Brain microvascular endothelial cell (primary cell): ENCODE results near the gene ZNF507.

Source experiments
- DNase-seq: peaks from one replicate; pipeline ENCODE4 v3.0.0-alpha.2; 2020
- H3K27ac ChIP-seq: fragments of 250-450 bp; sonication (Bioruptor Pico); 2 replicates; pipeline ENCODE4 v1.5.1; 2020; ENCODE audit warnings: mild to moderate bottlenecking, moderate library complexity
- H3K27me3 ChIP-seq: fragments of 250-450 bp; sonication (Bioruptor Pico); replicated peaks from 2 replicates; pipeline ENCODE4 v1.5.1; 2020; ENCODE audit warnings: mild to moderate bottlenecking
- H3K36me3 ChIP-seq: fragments of 250-450 bp; sonication (Bioruptor Pico); replicated peaks from 2 replicates; pipeline ENCODE4 v1.5.1; 2020; ENCODE audit warnings: mild to moderate bottlenecking
- H3K4me3 ChIP-seq: 2 replicates; pipeline ENCODE4 v1.5.1; 2011; ENCODE audit warnings: low read depth, mild to moderate bottlenecking, control low read depth, low read length, moderate library complexity
- in situ Hi-C: cut with HindIII; loops from 2 replicates; pipeline ENCODE4 v1.10.0; 2017; ENCODE audit warnings: low sequenced_read_pairs, low pct_ligation_motif_present
- TF ChIP-seq, protein P1 (sequence below): IDR thresholded peaks from 2 replicates; pipeline ENCODE4 v1.5.1; 2011; ENCODE audit warnings: low read depth, mild to moderate bottlenecking, moderate library complexity, low read length, control low read depth, inconsistent platforms; ENCODE audit errors: missing control alignments

The ZNF507 gene

DNA sequence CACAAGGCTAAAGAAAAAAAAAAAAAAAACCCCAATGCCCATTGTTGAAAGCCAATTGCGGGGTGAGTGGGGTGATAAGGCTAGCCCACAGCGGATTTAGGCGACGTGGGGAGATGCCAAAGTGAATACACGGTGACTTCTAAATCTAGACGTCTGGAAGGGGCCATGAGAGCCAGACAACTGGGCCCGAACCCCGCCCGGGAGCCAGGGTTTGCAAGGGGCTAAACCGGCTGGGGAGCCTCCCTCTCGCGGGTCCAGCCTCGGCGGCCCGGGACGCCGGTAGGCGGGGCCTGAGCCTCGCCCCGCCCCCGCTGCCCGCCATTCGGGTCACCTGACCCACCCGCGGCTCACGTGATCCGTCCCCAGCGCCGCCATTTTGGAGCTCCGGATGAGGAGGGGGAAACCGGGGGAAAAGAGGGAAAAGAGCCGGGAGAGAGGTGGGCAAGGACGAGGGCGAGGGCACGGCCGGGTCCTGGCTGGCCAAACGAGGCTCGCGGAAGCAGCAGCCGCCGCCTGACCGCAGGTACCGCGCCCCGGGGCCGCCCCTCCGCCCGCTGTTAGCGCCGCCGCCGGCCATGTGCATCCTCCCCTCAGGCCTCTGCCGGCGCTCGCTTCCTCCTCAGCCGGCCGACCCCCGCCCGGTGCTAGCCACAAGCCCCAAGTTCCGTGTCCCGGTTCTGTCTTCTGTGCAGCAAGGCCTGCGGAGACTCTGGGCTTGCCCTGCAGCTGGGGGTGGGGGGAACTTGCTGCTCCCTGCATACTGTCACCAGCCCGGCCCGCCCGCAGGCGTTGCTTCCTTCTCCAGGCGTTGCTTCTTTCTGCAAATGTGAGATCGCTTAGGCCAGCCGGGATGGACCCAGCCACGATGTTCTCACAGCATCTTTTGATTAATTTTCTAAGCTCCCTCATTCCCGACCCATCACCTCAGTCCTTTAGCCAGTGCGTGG lies at the start of gene ZNF507:
ZNF507 (plus strand) TSS at position 350 of the 947 bp plus-strand sequence. CDS start 7,221 bp downstream, outside the sequence.
- in situ Hi-C loops, result no loop called here
- Histone ChIP-seq H3K27me3 (no peaks in the 10 kb centered on the region), H3K4me3 (peak within 1 kb of the TSS; percentile 87), H3K36me3 (no peaks in the 10 kb centered on the region), H3K27ac (peak within 1 kb of the TSS; percentile 80)
- peak; percentile 65 for DNase-seq
- TF ChIP-seq, protein P1, sequence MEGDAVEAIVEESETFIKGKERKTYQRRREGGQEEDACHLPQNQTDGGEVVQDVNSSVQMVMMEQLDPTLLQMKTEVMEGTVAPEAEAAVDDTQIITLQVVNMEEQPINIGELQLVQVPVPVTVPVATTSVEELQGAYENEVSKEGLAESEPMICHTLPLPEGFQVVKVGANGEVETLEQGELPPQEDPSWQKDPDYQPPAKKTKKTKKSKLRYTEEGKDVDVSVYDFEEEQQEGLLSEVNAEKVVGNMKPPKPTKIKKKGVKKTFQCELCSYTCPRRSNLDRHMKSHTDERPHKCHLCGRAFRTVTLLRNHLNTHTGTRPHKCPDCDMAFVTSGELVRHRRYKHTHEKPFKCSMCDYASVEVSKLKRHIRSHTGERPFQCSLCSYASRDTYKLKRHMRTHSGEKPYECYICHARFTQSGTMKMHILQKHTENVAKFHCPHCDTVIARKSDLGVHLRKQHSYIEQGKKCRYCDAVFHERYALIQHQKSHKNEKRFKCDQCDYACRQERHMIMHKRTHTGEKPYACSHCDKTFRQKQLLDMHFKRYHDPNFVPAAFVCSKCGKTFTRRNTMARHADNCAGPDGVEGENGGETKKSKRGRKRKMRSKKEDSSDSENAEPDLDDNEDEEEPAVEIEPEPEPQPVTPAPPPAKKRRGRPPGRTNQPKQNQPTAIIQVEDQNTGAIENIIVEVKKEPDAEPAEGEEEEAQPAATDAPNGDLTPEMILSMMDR, result peak; percentile 4

DNA sequence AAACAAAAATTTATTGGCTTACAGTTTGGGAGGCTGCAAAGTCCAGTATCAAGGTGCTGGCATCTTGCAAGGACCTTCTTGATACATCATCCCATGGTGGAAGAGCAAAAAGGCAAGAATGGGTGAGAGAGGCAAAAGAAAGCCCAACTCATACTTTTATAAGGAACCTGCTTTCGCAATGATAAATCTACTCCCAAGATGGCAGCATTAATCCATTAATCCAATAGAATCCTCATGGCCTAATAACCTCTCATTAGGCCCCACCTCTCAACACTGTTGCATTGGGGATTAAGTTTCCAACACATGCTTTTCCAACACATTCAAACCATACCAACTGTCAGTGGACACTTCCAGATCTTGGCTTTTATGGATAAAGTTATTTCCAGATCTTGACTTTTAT lies 48.7 kb upstream of the ZNF507 start:
- TF ChIP-seq, protein P1, result no peak
- Histone ChIP-seq H3K27ac (no peak overlapping the region), H3K36me3 (no peaks in the 10 kb centered on the region), H3K27me3 (no peaks in the 10 kb centered on the region), H3K4me3 (no peak overlapping the region)
- DNase-seq, result no peak
- in situ Hi-C loops, result no loop called here

DNA sequence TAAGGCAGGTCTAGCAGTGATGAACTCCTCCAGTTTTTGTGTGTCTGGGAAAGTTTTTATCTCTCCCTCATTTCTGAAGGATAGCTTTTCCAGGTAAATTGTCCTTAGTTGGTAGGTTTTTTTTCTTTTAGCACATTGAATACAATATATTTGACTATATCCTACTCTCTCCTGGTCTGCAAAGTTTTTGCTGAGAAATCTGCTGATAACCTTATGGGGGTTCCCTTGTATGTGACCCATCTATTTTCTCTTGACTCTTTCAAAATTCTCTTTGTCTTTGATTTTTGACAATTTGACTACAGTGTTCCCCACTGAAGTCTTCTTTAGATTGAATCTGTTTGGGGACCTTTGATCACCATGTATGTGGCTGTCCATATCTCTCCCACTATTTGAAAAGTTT lies 42.6 kb upstream of the ZNF507 start:
- in situ Hi-C loops, result no loop called here
- Histone ChIP-seq H3K36me3 (no peaks in the 10 kb centered on the region), H3K27ac (no peak overlapping the region), H3K4me3 (no peak overlapping the region), H3K27me3 (no peaks in the 10 kb centered on the region)
- TF ChIP-seq, protein P1, result no peak
- DNase-seq, result no peak

DNA sequence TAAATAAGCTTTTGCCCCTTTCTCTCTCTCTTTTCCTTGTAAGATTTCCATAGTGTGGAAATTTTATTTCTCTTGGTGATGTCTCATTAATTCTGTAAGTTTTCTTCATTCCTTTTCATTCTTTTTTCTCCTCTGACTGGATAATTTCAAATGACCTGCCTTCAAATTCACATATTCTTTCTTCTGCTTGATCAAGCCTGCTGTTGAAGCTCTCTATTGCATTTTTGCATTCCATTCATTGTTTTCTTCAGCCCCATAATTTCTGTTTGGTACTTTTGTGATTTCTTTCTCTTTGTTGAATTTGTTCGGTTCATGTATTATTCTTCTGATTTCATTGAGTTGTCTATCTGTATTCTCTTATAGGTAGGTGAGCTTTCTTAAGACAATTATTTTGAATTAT lies 42.2 kb upstream of the ZNF507 start:
- no peak for DNase-seq
- Histone ChIP-seq H3K4me3 (no peak overlapping the region), H3K27ac (no peak overlapping the region), H3K36me3 (no peaks in the 10 kb centered on the region), H3K27me3 (no peaks in the 10 kb centered on the region)
- in situ Hi-C loops, result no loop called here
- TF ChIP-seq, protein P1, result no peak

DNA sequence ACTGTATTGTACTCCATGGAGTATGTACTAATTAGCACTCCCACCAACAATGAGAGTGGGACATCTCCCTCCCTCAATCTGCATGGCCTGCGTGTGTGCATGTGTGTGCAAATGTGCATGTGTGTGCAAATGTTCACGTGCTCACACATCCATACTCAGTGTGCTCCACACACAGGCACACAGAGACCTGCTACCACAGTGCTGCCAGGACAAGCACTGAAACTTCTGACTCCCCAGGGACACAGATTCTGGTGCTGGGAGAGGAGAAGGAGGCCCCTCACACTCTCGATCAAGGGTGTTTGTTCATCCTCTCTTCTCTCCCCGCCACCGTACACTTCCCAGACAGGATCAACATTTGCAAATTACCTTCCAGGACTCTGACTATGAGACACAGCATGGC lies 37.8 kb upstream of the ZNF507 start:
- Histone ChIP-seq H3K4me3 (no peak overlapping the region), H3K27ac (no peak overlapping the region), H3K36me3 (no peaks in the 10 kb centered on the region), H3K27me3 (no peaks in the 10 kb centered on the region)
- in situ Hi-C loops, result no loop called here
- TF ChIP-seq, protein P1, result no peak
- DNase-seq, result no peak
